H9 (cell line): ENCODE data around the gene COL28A1. TPM values are rescaled to one million over a fixed set of nuclear protein-coding genes. Genes with fewer than 3 reads are reported as not detected.

ENCODE experiments used
- DNase-seq: peaks from one replicate; pipeline ENCODE4 v3.0.0-alpha.2; 2017
- H2AFZ ChIP-seq: one replicate; pipeline ENCODE4 v1.6.1; 2013; ENCODE audit warnings: mild to moderate bottlenecking, low read length, control low read depth, moderate library complexity
- H2AK5ac ChIP-seq: 2 replicates; pipeline ENCODE4 v1.6.1; 2013; ENCODE audit warnings: low read length, control low read depth, mixed read lengths; ENCODE audit not compliant: insufficient read length
- H2BK120ac ChIP-seq: one replicate; pipeline ENCODE4 v1.6.1; 2013; ENCODE audit warnings: low read depth, mild to moderate bottlenecking, low read length, control low read depth, inconsistent platforms; ENCODE audit not compliant: poor library complexity, severe bottlenecking
- H2BK12ac ChIP-seq: 2 replicates; pipeline ENCODE4 v1.6.1; 2013; ENCODE audit warnings: low read length, control low read depth, mixed read lengths, low read depth; ENCODE audit not compliant: insufficient read length
- H2BK15ac ChIP-seq: 2 replicates; pipeline ENCODE4 v1.6.1; 2013; ENCODE audit warnings: low read depth, low read length, control low read depth
- H2BK20ac ChIP-seq: one replicate; pipeline ENCODE4 v1.6.1; 2013; ENCODE audit warnings: low read depth, mild to moderate bottlenecking, low read length, control low read depth, inconsistent platforms; ENCODE audit not compliant: poor library complexity, severe bottlenecking
- H2BK5ac ChIP-seq: 2 replicates; pipeline ENCODE4 v1.6.1; 2013; ENCODE audit warnings: low read length, control low read depth, mixed read lengths; ENCODE audit not compliant: insufficient read length
- H3K14ac ChIP-seq: 2 replicates; pipeline ENCODE4 v1.6.1; 2013; ENCODE audit warnings: low read length, control low read depth; ENCODE audit not compliant: insufficient read depth
- H3K18ac ChIP-seq: 2 replicates; pipeline ENCODE4 v1.6.1; 2013; ENCODE audit warnings: low read depth, mild to moderate bottlenecking, mixed read lengths, low read length, control low read depth; ENCODE audit not compliant: insufficient read length
- H3K23ac ChIP-seq: 2 replicates; pipeline ENCODE4 v1.6.1; 2013; ENCODE audit warnings: low read length, control low read depth, mixed read lengths, low read depth; ENCODE audit not compliant: insufficient read length
- H3K23me2 ChIP-seq: 2 replicates; pipeline ENCODE4 v1.6.1; 2013; ENCODE audit warnings: low read depth, mild to moderate bottlenecking, mixed read lengths, low read length, control low read depth; ENCODE audit not compliant: insufficient read length, poor library complexity, severe bottlenecking
- H3K27ac ChIP-seq: 2 replicates; pipeline ENCODE4 v1.5.1; 2013; ENCODE audit warnings: low read length, control low read depth, mixed read lengths, low read depth; ENCODE audit not compliant: insufficient read length
- H3K27me3 ChIP-seq: 2 replicates; pipeline ENCODE4 v1.6.1; 2013; ENCODE audit warnings: low read length, control low read depth, inconsistent platforms; ENCODE audit not compliant: insufficient read depth
- H3K4ac ChIP-seq: 2 replicates; pipeline ENCODE4 v1.6.1; 2013; ENCODE audit warnings: low read depth, mild to moderate bottlenecking, control low read depth, inconsistent platforms, low read length, moderate library complexity
- H3K4me1 ChIP-seq: 2 replicates; pipeline ENCODE4 v1.6.1; 2013; ENCODE audit warnings: low read length, control low read depth, inconsistent platforms; ENCODE audit not compliant: insufficient read depth
- H3K4me2 ChIP-seq: 2 replicates; pipeline ENCODE4 v1.6.1; 2013; ENCODE audit warnings: low read length, control low read depth, mixed read lengths; ENCODE audit not compliant: insufficient read length, insufficient read depth
- H3K56ac ChIP-seq: 2 replicates; pipeline ENCODE4 v1.6.1; 2013; ENCODE audit warnings: low read depth, mild to moderate bottlenecking, mixed read lengths, low read length, control low read depth; ENCODE audit not compliant: insufficient read length
- H3K79me1 ChIP-seq: 2 replicates; pipeline ENCODE4 v1.6.1; 2013; ENCODE audit warnings: low read depth, mild to moderate bottlenecking, moderate library complexity, low read length, control low read depth, inconsistent platforms; ENCODE audit not compliant: insufficient read depth, poor library complexity, severe bottlenecking
- H3K79me2 ChIP-seq: 2 replicates; pipeline ENCODE4 v1.6.1; 2013; ENCODE audit warnings: low read length, control low read depth, inconsistent platforms; ENCODE audit not compliant: insufficient read depth
- H3K9ac ChIP-seq: 2 replicates; pipeline ENCODE4 v1.6.1; 2013; ENCODE audit warnings: low read length, control low read depth, mixed read lengths; ENCODE audit not compliant: insufficient read length; ENCODE audit errors: extremely low read depth
- H3K9me3 ChIP-seq: one replicate; pipeline ENCODE4 v1.6.1; 2013; ENCODE audit warnings: low read depth, low read length, inconsistent platforms; ENCODE audit not compliant: control insufficient read depth
- H3T11ph ChIP-seq: one replicate; pipeline ENCODE4 v1.6.1; 2013; ENCODE audit warnings: mild to moderate bottlenecking, low read length, control low read depth, inconsistent platforms
- H4K20me1 ChIP-seq: one replicate; pipeline ENCODE4 v1.6.1; 2013; ENCODE audit not compliant: control insufficient read depth, insufficient read length, insufficient read depth
- H4K5ac ChIP-seq: 2 replicates; pipeline ENCODE4 v1.6.1; 2013; ENCODE audit warnings: low read depth, mild to moderate bottlenecking, mixed read lengths, low read length, control low read depth; ENCODE audit not compliant: insufficient read length
- H4K8ac ChIP-seq: replicated peaks from 2 replicates; pipeline ENCODE4 v1.6.1; 2013; ENCODE audit warnings: low read length, control low read depth, mixed read lengths, low read depth; ENCODE audit not compliant: insufficient read length
- H4K91ac ChIP-seq: 2 replicates; pipeline ENCODE4 v1.6.1; 2013; ENCODE audit warnings: low read depth, mild to moderate bottlenecking, moderate library complexity, mixed read lengths, low read length, control low read depth; ENCODE audit not compliant: insufficient read length
- H3K27ac Mint-ChIP-seq, 3 experiments: 2 replicates in 2 of 3; 3 replicates in 1 of 3; pipeline ENCODE4 v1.8.0; 2020 to 2021; ENCODE audit warnings: mixed read lengths in 3 of 3, mild to moderate bottlenecking in 1 of 3, moderate library complexity in 1 of 3
- H3K27me3 Mint-ChIP-seq: 2 replicates; pipeline ENCODE4 v1.8.0; 2021; ENCODE audit warnings: low read depth, mild to moderate bottlenecking, moderate library complexity, mixed read lengths
- H3K36me3 Mint-ChIP-seq, 3 experiments: 2 replicates in 2 of 3; 3 replicates in 1 of 3; pipeline ENCODE4 v1.8.0; 2020 to 2021; ENCODE audit warnings: low read depth in 3 of 3, mixed read lengths in 3 of 3; ENCODE audit not compliant: insufficient read depth in 1 of 3
- H3K4me1 Mint-ChIP-seq, 2 experiments: 2 replicates each; pipeline ENCODE4 v1.8.0; 2020; ENCODE audit warnings: mixed read lengths in 2 of 2
- H3K4me3 Mint-ChIP-seq, 2 experiments: 2 replicates in 1 of 2; 3 replicates in 1 of 2; pipeline ENCODE4 v1.8.0; 2020 to 2021; ENCODE audit warnings: mild to moderate bottlenecking in 2 of 2, mixed read lengths in 2 of 2, moderate library complexity in 1 of 2
- H3K9me3 Mint-ChIP-seq, 2 experiments: 2 replicates in 1 of 2; 3 replicates in 1 of 2; pipeline ENCODE4 v1.8.0; 2020; ENCODE audit warnings: mild to moderate bottlenecking in 2 of 2, mixed read lengths in 2 of 2, moderate library complexity in 1 of 2
- CTCF ChIP-seq: fragments of 200-600 bp; sonication (generic); conservative IDR thresholded peaks from 3 replicates; pipeline ENCODE4 v1.8.0; 2021; ENCODE audit warnings: antibody characterized with exemption, mild to moderate bottlenecking
- WGBS: extraction: QIAGEN DNeasy Blood & Tissue Kit; methylation state at CpG from one replicate; pipeline ENCODE4 v1.1.7; 2013; ENCODE audit warnings: missing lambda C conversion rate, low lambda C conversion rate, mixed read lengths; ENCODE audit not compliant: insufficient read length; ENCODE audit errors: extremely low coverage; 5-methylcytosine and 5-hydroxymethylcytosine counted together
- total RNA-seq: library from RNA; stranded (reverse); gene quantifications from 2 replicates; pipeline ENCODE4 v1.2.1, GENCODE V29; 2021

The COL28A1 gene
- total RNA-seq, 1 experiment from 2014 or later = 0.66 TPM

- Histone ChIP-seq H3K56ac (no peak overlapping the region), H2BK15ac (no peak overlapping the region), H2BK20ac (no peak overlapping the region), H2BK5ac (no peak overlapping the region), H4K5ac (no peak overlapping the region), H3K27me3 (no peaks in the 10 kb centered on the region), H3K79me2 (no peaks in the 10 kb centered on the region), H4K20me1 (no peaks in the 10 kb centered on the region), H2AFZ (no peak overlapping the region), H3K9ac (no peak overlapping the region), H3K23me2 (no peaks in the 10 kb centered on the region), H3K4me1 (no peaks in the 10 kb centered on the region), H3K9me3 (no peaks in the 10 kb centered on the region), H4K91ac (no peak overlapping the region), H4K8ac (no peak overlapping the region), H3K27ac (no peak overlapping the region), H3K18ac (no peak overlapping the region), H3K4me2 (no peak overlapping the region), H2BK120ac (no peak overlapping the region), H3T11ph (no peak overlapping the region), H3K14ac (no peak overlapping the region), H3K4ac (no peak overlapping the region), H2BK12ac (no peak overlapping the region), H2AK5ac (no peak overlapping the region), H3K79me1 (no peaks in the 10 kb centered on the region), H3K23ac (no peak overlapping the region)
- Mint-ChIP-seq H3K9me3 (no peaks in the 10 kb centered on the region; a peak in 1 of 5 replicates), H3K36me3 (no peaks in the 10 kb centered on the region), H3K4me3 (no peak overlapping the region), H3K4me1 (peaks cover 0 to 6% of the 10 kb centered on the region in 2 experiments; a peak in 1 of 4 replicates), H3K27ac (no peak overlapping the region; a peak in 3 of 7 replicates), H3K27me3 (no peaks in the 10 kb centered on the region; the same call in 1 of the 2 replicates)
- no peak for DNase-seq
- no CpG with 5 or more reads among the region's 6 CpGs for WGBS
- no peak for TF ChIP-seq CTCF
Observed at GRCh38 chr7:7505915-7506314, 29.8 kb downstream of the COL28A1 start.
